Fibroblast of skin of right quadriceps (primary cell): ENCODE measurements around the gene DLGAP1.

Experiments
- DNase-seq: peaks from one replicate; pipeline ENCODE4 v3.0.0-alpha.2; 2013

Gene DLGAP1

DNA sequence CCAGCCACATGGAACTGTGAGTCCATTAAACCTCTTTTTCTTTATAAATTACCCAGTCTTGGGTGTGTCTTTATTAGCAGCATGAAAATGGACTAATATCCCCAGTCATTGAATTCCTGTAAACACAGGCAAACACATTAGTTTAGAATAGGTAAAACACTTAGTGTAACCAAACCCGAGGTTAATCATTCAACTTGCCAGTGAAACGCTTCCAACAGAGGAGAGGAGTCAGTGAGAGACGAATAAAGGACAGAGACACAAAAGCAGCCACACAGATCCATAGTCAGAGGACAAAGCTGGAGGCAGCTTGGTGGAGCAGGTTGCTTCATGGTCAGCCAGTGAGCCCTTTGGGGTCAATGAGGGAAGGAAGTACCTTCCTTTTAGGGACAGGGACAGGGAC is 657.1 kb downstream of the DLGAP1 start:
- DNase-seq, result no peak

DNA sequence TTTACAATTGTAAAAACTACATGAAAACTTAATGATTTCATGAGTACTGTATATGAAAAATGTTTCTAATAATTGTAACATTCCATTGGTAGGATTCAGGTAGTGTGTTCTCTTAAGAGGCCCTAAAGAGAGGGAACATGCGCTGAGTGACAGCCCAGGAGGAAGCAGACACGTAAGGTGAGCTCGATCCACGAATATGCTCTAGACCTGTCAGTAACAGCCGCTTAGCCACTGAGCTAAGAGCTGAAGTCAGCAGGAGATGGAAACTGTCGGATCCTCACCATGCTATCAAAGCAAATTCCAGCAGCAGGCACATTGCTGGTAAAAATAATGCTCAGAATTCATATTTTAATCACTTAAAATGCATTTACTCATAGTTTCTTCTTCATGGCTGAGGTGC is 658.7 kb downstream of the DLGAP1 start:
- no peak for DNase-seq

DNA sequence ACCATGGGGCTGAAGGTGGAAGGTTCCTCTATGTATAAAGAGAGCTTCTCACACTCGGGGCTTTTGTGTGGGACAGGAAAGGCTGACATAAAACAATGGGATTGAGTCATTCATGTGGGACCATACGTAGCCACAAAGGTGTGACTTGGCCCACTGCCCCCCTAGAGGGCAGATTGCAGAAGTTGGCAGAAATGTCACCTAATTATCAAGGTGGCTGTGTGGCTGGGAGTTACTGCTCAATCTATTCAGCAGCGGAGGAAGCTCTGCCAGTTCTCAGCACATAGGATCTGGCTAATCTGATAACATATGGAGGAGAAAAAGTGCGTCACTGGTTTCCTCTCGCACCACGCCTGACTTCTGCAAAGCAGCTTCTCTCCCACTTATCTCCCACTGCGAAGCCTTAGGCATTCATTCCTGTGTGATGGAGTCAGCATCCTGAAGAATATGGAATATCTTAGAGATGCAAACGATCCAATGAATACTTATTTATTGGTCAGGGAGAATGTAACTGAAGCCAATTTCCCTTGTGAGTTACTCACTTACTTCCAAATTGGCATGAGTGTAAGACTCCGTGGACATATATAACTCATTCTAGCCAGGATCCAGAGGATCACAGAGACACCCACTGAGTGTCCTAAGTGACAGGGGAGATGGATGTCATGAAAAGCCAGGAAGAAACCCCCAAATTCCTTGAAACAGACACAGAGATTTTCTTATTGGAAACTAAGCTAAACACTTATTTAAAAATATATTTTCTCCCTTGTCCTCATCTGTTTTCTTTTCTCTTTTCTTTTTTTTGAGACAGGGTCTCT is 660.4 kb downstream of the DLGAP1 start:
- peak; percentile 99 for DNase-seq

DNA sequence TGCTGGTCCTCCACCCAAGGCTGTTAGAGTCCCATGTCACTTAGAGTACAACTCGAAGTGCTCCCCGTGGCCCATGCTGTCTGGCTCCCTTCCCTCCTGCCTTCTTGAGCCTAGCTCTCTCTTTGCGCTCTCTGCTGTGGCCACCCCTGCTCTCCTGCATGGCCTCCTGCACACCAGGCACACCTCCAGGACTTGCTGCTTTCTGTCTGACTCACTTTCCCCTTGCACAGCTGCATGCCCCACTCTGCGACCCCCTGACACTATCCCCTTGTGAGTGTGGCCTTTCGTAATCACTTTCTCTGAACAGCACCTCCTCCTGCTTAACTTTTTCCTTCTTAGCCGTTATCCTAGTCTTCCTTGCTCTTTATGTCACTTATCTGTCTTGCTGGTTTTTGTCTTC is 661.6 kb downstream of the DLGAP1 start:
- peak; percentile 47 for DNase-seq

DNA sequence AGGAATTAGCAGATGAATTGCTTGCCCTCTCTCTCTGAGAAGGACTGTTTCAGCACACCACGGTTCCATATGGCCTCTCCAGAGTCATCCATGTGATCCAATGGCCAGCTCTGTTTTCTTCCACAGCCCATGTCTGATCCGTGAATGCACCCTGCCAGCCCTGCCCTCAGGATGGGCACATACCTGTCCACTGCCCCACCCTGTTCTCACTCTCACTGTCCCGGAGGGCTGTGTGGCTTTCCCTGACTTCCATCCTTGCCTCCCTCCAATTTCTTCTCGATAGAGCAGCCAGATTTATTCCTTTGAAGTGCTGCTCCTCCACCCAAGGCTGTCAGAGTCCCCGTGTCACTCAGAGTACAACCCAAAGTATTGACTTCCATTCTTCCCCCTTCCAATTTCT is 662.0 kb downstream of the DLGAP1 start:
- no peak for DNase-seq

DNA sequence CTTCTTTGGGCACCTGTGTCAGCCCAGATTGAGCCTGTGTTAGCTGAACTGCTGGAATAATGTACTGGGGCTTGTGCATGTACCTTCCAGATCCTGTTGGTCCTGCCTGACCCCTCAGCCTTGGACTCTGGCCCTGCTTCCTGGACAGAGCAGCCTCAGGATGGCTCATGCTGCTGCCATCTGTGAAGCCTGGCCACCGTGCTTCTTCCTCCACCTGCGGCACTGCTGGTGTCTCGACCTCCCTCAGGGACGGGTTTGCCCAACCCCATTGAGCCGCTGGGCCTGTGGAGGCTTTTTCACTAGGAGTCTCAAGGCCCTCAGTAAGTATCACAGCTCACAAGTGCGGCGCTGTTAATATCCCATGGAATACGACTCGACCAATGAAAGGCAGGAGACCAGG is 662.4 kb downstream of the DLGAP1 start:
- no peak for DNase-seq

DNA sequence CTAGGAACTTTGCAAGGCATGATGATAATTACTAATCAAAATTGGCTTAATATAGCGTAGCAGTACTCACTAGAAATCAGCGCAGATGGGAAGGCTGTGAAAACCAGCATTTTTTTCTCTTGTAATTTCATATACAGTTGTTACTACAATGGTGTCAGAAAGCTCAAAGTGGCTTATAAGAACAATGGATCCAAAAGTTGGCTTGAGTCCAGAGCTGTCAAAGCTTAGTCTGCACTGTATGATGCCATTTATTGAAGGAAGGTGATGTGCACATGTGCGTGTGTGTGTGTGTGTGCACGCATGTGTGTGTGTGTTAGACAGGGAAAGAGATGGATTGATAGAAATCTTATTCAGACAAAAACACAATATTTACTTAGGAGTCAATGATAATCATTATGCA is 663.9 kb downstream of the DLGAP1 start:
- DNase-seq, result no peak

DNA sequence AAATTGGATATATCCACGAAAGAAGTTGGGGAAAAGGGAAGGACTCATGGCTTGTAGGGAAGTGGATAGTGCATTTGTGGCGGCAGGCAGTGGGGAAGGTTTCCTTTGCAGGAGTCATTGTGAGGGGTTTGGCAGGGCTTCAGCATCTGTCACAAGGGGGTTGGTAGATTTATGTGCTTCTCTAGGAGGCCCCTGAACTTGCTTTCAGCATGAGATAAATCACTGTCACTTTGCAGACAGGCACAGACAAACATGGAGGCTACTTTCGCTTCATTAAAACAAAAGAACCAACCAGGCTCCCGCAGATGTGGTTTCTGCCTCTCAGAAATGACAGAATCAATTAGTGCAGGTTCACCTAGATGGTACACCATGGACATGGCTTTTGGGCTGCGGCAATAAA is 664.4 kb downstream of the DLGAP1 start:
- DNase-seq, result peak; percentile 78

DNA sequence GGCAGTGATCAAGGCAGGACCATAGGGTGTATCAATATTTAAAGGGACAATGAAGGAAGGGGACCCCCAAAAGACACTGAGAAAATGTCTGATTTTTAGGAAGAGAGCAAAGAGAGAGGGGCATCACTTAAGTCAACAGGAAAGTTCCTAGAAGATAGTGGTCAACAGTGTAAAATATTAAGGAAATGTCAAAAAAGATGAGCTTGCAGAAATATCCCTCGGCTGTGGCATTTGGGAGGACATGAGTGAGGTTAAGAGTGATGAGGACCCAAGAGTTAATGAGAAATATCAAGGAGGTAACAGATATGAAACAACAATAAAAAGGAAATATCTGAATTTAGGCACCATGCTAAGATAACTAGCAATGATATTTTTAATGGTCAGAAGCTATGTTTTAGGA is 665.6 kb downstream of the DLGAP1 start:
- no peak for DNase-seq

DNA sequence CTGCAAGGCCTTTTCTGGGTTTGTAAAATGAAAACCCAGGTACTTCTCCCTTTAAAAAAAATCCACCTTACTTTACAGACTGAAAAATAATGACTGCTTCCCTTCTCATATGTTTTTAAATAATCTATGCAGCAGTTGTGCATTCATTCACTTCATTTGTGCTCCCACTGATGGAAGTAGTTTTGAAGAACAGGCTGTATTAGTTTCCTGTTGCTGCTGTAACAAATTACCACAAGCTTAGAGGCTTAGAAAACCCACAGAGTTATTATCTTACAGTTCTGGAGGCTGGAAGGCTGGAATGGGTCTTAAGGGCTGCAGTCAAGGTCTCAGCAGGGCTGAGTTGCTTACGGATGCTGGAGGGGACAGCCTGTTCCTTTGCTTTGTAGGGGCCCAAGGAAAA is 670.2 kb downstream of the DLGAP1 start:
- DNase-seq, result no peak

DNA sequence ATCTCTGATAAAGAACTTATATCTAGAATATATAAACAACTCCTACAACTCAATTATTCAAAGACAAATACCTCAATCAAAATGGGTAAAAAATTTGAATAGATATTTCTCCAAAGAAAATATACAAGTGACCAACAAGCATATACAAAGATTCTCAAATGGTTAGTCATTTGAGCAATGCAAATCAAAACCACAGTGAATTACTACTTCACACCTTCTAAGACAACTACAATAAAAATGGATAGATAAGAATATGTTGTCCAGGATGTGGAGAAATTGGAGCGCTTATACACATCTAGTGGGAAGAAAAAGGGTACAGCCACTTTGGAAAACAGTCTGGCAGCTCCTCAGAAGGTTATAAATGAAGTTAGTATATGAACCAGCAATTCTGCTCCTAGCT is 672.2 kb downstream of the DLGAP1 start:
- DNase-seq, result peak; percentile 35

DNA sequence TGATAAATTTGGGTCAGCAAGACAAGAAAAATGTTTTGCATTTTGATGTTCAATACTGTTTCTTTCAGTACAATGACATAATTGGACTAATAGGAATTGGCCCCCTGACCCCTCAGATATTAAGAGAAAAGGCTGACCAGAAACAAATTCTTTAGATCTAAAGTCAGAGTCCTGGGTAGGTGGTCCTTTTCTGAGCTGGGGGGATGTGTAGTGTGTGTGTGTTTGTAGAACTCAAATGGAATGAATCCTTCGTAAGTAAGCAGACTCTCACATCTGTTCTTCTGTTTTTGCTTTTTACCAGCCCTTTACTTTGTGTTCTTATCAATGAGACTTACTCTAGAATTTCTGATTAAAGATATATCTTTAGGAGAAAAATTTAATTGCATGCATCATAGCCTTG is 677.4 kb downstream of the DLGAP1 start:
- no peak for DNase-seq

DNA sequence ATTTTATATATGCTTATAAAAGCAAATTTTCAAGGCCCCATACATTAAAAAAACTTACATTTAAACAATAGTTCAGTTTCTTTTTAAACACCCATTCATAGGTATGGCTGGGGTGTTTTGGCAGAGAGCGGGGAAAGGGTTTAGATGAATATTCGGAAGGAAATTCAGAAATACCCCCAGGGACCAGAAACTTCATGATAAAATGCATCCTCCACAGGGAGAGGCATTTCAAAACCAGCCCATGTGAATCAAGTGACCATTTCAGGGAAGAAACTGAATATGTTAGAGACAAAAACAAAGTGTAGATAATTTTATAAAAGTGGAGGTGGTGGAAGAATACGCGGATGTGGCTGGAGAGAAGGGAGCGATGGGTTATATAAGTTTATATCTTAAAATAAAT is 678.0 kb downstream of the DLGAP1 start:
- no peak for DNase-seq

DNA sequence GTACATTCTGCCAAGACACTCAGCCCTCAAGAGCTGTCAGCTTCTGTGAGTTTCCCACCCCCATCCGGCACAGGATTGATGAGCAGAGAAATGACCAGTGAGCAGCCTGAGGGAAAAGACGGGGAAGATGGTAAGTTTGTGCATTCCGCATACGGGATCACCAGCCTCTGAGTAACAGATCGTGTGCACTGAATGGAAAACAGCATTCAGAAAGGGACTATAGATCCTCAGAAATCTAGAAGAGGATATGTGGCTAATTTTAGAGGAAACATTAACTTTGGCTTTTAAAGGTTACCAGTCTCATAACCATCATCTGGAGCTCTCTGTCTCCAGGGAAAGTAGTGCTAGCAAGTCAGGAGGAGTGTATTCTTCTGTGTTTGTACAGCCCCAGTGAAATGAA is 679.1 kb downstream of the DLGAP1 start:
- no peak for DNase-seq

DNA sequence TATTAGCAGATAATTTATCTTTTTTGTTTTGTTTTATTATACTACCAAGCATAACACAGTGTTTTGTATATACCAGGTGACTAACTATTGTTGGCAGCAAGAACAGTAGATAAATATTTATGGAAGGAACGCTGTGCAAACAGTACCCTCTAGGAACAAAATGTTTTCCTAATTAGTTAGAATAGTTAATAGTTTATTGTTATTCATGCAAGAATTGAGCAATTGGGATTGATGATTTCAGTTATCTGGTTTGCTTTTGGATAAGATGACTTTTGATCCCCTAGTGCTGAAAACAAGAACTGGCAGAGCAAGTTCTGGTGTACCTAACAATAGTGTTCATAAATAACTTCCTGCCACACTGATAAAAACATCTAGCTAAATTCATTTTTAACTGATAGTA is 681.8 kb downstream of the DLGAP1 start:
- DNase-seq, result no peak

DNA sequence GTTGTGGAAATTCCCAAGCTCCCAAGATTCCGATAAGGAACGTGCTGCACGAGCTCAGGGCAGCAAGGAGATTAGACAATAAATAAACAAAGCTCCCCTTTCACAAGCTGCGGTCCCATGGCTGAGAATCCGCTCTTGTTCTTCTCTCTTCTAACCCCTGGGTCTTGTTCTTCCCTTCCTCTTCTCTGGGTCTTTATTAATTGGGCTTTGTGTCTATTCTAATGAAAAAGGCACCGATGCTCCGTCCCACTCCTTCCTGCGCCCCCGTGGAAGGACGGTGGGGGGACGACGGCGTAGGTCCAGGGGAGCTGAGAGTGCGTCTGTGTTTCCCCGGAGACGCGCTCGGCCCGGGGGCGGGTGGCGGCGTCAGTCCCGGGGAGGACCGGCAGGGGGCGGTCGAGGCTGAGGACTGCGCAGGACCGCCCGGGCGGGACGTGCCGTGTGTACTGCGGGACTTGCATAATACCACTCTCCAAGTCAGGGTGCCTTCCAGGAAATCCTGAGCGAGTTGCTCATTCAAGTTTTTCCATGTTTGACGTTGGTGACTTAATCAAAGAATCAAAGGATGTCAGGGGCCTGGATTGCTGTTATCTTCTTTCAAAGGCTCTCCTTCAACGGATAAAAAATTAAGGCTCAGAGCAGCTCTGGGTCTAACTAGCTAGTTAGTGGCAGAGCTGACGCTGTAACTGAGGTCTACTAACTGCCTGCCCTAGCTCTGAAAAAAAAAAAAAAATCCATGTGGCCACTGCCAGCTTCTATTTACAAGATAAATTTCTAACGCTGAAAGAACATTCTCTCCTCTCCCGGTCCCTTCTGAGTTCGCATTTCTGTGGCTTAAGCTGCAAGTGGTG is 683.8 kb downstream of the DLGAP1 start:
- DNase-seq, result peak; percentile 93

DNA sequence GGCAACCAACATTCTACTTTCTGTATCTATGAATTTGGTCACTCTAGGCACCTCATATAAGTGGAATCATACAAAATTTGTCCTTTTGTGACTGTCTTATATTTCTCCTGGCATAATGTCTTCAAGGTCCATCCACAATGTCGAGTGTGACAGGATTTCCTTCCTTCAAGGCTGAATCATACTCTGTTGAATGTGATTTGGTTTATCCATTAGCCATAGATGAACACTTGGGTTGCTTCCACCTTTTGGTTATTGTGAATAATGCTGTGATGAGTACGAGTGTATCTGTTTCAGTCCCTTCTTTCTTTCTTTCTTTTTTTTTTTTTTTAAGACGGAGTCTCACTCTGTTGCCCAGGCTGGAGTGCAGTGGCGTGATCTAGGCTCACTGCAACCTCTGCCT is 693.8 kb downstream of the DLGAP1 start:
- no peak for DNase-seq

DNA sequence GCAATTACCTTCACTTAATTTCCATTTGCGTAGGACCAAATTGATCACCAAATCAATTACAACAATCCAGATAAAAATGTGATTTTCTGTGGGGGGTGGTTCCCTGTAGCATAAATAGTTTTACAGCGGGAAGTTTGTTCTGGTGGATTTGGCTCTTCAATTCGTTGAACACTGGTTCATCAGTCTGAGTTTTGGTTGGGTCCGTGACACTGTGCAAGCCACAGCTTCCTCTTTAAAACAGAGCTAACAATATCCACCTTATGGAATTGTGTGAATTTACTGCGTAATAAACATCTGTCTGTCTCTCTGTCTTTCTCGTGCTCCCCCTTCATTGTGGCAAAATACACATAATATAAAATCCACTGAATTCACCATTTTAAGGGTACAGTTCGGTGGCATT is 694.4 kb downstream of the DLGAP1 start:
- no peak for DNase-seq

DNA sequence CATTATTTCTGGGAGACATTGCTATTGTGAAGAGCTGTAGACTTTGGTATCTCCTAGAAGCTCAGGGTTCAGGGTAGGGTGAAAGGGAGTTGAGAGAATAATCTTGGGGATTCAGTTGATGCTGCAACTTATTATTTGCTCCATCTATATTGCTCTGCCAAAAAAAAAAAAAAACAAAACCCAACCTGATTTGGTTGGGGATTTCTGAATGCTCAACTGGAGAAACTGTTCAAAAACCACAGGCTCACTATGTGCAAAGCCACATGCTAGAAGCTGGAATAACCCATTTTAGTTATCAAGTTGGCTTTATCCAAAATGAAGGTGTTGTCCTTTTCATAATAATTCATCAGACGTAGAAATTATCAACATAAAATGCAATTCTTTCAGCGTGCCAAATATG is 696.0 kb downstream of the DLGAP1 start:
- DNase-seq, result no peak

DNA sequence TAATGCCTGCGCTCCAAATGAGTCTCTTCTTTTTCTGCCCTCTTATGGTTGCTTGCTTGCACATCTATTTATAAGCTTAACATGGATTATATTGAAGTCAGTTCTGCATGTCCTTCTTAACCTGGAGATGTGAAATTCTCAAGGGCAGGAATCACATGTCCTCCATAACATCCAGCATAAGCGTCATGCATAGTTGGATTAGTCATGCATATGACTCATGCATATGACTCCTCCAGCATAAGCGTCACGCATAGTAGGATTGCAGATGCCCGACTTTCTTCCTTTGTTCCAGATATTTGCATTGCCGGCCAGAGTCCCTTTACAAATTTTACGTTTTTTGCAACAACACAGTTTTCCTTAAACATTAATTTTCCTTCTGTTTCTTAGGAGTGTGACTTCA is 696.6 kb downstream of the DLGAP1 start:
- peak; percentile 28 for DNase-seq

DNA sequence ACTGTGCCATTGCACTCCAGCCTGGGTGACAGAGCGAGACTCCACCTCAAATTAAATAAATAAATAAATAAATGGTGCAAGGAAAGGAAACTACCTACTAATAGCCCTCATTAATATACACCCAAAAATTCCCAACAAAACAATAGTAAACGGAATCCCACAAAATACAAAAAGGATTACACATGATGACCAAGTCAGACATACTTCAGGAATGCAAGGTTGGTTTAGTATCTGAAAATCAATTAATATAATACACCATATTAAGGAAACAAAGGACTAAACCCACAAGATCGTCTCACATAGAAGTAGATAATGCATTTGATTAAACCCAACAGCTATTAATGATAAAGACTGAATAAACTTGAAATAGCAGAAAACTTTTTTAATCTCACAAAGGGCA is 697.7 kb downstream of the DLGAP1 start:
- no peak for DNase-seq

DNA sequence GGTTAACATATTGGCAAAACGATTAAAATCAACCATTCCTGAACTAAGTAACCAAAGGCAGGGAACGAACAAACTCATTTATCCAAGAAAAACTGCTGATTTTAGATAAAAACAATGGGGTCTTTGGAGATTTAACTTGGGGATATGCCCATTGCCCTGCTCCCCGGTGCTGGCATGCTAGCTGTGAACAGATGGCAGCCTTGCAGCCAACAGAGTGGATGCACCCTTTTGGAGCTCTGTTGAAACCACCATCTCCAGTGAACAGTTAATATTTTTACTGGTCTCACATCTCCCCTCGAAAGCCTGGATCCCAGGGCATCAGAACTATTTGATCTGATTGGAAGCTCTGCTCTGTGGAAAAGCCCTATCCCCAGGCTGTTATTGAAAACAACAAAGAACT is 702.0 kb downstream of the DLGAP1 start:
- DNase-seq, result no peak

DNA sequence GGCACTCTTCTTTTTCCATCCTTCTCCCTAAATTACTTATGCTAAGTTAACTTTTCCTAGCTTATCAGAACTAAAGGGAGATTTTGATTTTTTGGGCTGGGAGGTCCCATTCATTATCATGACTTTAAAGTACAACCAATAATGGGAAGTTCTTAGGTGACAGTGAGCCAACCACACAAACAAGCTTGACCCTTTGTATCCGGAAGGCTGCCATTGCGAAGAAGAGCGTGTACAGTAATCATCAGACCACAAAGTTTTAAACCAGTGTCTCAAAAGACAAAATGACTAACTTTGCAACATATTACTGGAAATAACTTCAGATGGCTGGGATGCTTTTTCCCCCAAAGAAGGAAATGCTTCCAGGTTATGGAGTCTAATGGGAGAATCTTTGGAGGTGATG is 707.0 kb downstream of the DLGAP1 start:
- DNase-seq, result peak; percentile 8

DNA sequence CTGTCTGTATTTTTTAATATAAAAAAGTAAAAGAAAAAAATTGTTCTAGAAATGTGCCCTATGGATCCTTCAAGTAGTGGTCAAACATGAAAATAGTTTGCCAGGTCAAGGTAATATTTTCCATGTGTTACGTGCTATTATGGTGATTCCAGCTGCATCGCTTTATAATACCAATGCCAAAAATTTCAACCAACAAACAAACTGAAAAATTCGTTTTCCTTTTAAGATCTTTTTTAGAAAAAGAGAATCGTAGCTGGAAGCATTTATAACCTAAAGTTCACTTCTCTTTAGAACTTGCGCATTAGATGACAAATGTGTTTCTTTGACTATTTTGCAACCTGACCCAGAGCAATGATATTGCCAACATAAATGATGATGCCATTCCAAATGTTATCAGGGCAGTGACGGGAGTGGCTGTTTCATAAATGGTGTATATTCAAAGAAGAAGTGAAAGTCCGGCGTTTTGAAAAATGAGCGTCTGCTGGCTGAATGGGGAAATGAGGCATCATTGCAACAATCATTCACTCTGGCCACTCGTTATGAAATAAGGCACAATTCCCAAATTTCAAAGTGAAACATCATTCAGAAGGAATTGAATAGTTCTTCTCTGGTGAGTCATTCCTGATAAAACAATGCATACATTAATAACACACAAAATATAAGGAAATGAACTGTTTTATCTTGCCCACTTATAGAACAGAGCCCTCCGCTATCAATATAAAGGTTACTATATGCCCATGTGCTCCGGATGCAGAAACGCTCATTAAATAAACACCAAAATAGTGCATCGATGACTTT is 707.7 kb downstream of the DLGAP1 start:
- peak; percentile 29 for DNase-seq
